Liver (tissue), 3 donors: Measurements from ENCODE around the gene ECEL1.

Experiments
- EGR1 ChIP-seq, 2 donors: IDR thresholded peaks; 2 replicates each; pipeline ENCODE4 v1.6.1; 2016 to 2018; ENCODE audit warnings: antibody characterized with exemption in 2 of 2, low read depth in 2 of 2
- FOXA1 ChIP-seq: IDR thresholded peaks from 2 replicates; pipeline ENCODE4 v1.6.1; 2016; ENCODE audit warnings: antibody characterized with exemption
- GABPA ChIP-seq, 2 donors: IDR thresholded peaks in 1 of 2; conservative IDR thresholded peaks in 1 of 2; 2 replicates each; pipeline ENCODE4 v1.6.1; 2016; ENCODE audit warnings: antibody characterized with exemption in 2 of 2, mild to moderate bottlenecking in 1 of 2, moderate library complexity in 1 of 2
- JUND ChIP-seq, 2 donors: IDR thresholded peaks; 2 replicates each; pipeline ENCODE4 v1.6.1; 2016; ENCODE audit warnings: antibody characterized with exemption in 2 of 2
- RAD21 ChIP-seq, 2 donors: IDR thresholded peaks; 2 replicates each; pipeline ENCODE4 v1.6.1; 2016; ENCODE audit warnings: antibody characterized with exemption in 2 of 2, mild to moderate bottlenecking in 2 of 2
- SP1 ChIP-seq: IDR thresholded peaks from 2 replicates; pipeline ENCODE4 v1.6.1; 2018; ENCODE audit warnings: antibody characterized with exemption, mild to moderate bottlenecking
- YY1 ChIP-seq: IDR thresholded peaks from 2 replicates; pipeline ENCODE4 v1.6.1; 2016; ENCODE audit warnings: antibody characterized with exemption, mild to moderate bottlenecking
- TF ChIP-seq, protein P1 (sequence below): fragments of 150-350 bp; IDR thresholded peaks from 2 replicates; pipeline ENCODE4 v1.5.1; 2017; ENCODE audit warnings: improper control_type of control experiment, low read depth, low read length; ENCODE audit not compliant: missing input control
- TF ChIP-seq, protein P2 (sequence below): IDR thresholded peaks from 2 replicates; pipeline ENCODE4 v1.6.1; 2016; ENCODE audit warnings: antibody characterized with exemption
- donor health status: healthy.
- donor health status: healthy.

- TF ChIP-seq, protein P1, sequence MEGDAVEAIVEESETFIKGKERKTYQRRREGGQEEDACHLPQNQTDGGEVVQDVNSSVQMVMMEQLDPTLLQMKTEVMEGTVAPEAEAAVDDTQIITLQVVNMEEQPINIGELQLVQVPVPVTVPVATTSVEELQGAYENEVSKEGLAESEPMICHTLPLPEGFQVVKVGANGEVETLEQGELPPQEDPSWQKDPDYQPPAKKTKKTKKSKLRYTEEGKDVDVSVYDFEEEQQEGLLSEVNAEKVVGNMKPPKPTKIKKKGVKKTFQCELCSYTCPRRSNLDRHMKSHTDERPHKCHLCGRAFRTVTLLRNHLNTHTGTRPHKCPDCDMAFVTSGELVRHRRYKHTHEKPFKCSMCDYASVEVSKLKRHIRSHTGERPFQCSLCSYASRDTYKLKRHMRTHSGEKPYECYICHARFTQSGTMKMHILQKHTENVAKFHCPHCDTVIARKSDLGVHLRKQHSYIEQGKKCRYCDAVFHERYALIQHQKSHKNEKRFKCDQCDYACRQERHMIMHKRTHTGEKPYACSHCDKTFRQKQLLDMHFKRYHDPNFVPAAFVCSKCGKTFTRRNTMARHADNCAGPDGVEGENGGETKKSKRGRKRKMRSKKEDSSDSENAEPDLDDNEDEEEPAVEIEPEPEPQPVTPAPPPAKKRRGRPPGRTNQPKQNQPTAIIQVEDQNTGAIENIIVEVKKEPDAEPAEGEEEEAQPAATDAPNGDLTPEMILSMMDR: no peak
- TF ChIP-seq JUND (IDR thresholded peaks at IDR 0.05) (no peak), RAD21 (IDR thresholded peaks at IDR 0.05) (no peak), YY1 (no peak), EGR1 (IDR thresholded peaks at IDR 0.05; ENCODE audit: low read depth in 2 of 2) (no peak), GABPA (IDR thresholded peaks at IDR 0.05 in 1 of 2, conservative IDR thresholded peaks at IDR 0.05 in 1 of 2) (no peak), FOXA1 (no peak), SP1 (no peak)
- TF ChIP-seq, protein P2, sequence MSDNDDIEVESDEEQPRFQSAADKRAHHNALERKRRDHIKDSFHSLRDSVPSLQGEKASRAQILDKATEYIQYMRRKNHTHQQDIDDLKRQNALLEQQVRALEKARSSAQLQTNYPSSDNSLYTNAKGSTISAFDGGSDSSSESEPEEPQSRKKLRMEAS: no peak
Observed at GRCh38 chr2:232519581-232520438, 32.2 kb upstream of the ECEL1 start, which contains the start of gene PRSS56.
